HG03103 (cell line): Measurements from ENCODE around the gene PTPRQ.
A peak's percentile ranks its signal among the peaks of the same experiment; 100 is the strongest.

Experiments
- ATAC-seq: cut with Tn5 transposase; IDR thresholded peaks from one replicate; pipeline ENCODE4 v1.9.1; 2021; ENCODE audit warnings: low read depth; ENCODE audit not compliant: unreplicated experiment

The PTPRQ gene

GRCh38 chr12:80697270-80697887 is 253.3 kb downstream of the PTPRQ start:
- ATAC-seq: no peak

- ATAC-seq: no peak
Measured at GRCh38 chr12:80698256-80698655, 254.2 kb downstream of the PTPRQ start.

GRCh38 chr12:80698847-80699542 is 255.0 kb downstream of the PTPRQ start:
- ATAC-seq: no peak

- ATAC-seq: no peak
Measured at GRCh38 chr12:80700327-80700726, 256.3 kb downstream of the PTPRQ start.

- no peak for ATAC-seq
Measured at GRCh38 chr12:80701388-80701787, 257.4 kb downstream of the PTPRQ start.

- peak; percentile 86 for ATAC-seq
Measured at GRCh38 chr12:80702889-80703805, 259.1 kb downstream of the PTPRQ start.

GRCh38 chr12:80704420-80704819 is 260.4 kb downstream of the PTPRQ start:
- ATAC-seq: no peak

GRCh38 chr12:80707126-80707829 is 263.2 kb downstream of the PTPRQ start, which contains the start of gene MYF6:
TSS of gene MYF6 (plus strand) at chr12:80707634. CDS start at chr12:80707720, 86 bp downstream.
- ATAC-seq: no peak

- ATAC-seq: no peak
Measured at GRCh38 chr12:80707830-80708258, 263.8 kb downstream of the PTPRQ start.

GRCh38 chr12:80708259-80708974 is 264.4 kb downstream of the PTPRQ start:
- ATAC-seq: no peak

GRCh38 chr12:80708975-80709328 is 264.9 kb downstream of the PTPRQ start:
- no peak for ATAC-seq

- ATAC-seq: peak; percentile 45
Measured at GRCh38 chr12:80709811-80710726, 266.0 kb downstream of the PTPRQ start.

GRCh38 chr12:80710727-80711449 is 266.9 kb downstream of the PTPRQ start:
- ATAC-seq: peak; percentile 10

- ATAC-seq: no peak
Measured at GRCh38 chr12:80711866-80712265, 267.8 kb downstream of the PTPRQ start.

GRCh38 chr12:80712866-80713265 is 268.8 kb downstream of the PTPRQ start:
- ATAC-seq: no peak

GRCh38 chr12:80713419-80713818 is 269.4 kb downstream of the PTPRQ start:
- ATAC-seq: no peak

GRCh38 chr12:80714055-80714454 is 270.0 kb downstream of the PTPRQ start:
- ATAC-seq: no peak

GRCh38 chr12:80714846-80715245 is 270.8 kb downstream of the PTPRQ start:
- no peak for ATAC-seq
